ENCODE data around the gene NHP2.

NHP2 gene

GRCh38 chr5:178121391-178122276 lies 32.1 kb downstream of the NHP2 start:
- Histone ChIP-seq H3K27me3 (ENCODE audit: insufficient read depth, low read length) (peaks cover 35% of the 10 kb centered on the region), H3K79me2 (ENCODE audit: control insufficient read depth, insufficient read depth, low read length, unreplicated experiment) (no peaks in the 10 kb centered on the region), H3K4me3 (ENCODE audit: low read depth, low read length) (no peak overlapping the region), H3K4me1 (ENCODE audit: control insufficient read depth, insufficient read depth, low read length, unreplicated experiment) (no peaks in the 10 kb centered on the region), H3K36me3 (ENCODE audit: insufficient read depth, low read length) (no peaks in the 10 kb centered on the region), H3K27ac (ENCODE audit: low read depth, low read length) (no peak overlapping the region), H2AFZ (ENCODE audit: low read length, unreplicated experiment) (no peak overlapping the region)

GRCh38 chr5:178120607-178121357 lies 32.9 kb downstream of the NHP2 start:
- H3K27ac ChIP-seq (ENCODE audit: low read depth, low read length): no peak overlapping the region
- H3K36me3 ChIP-seq (ENCODE audit: insufficient read depth, low read length): no peaks in the 10 kb centered on the region
- no peaks in the 10 kb centered on the region for H3K4me1 ChIP-seq (ENCODE audit: control insufficient read depth, insufficient read depth, low read length, unreplicated experiment)
- no peak overlapping the region for H3K4me3 ChIP-seq (ENCODE audit: low read depth, low read length)
- H3K27me3 ChIP-seq (ENCODE audit: insufficient read depth, low read length): peaks cover 43% of the 10 kb centered on the region
- no peaks in the 10 kb centered on the region for H3K79me2 ChIP-seq (ENCODE audit: control insufficient read depth, insufficient read depth, low read length, unreplicated experiment)
- H2AFZ ChIP-seq (ENCODE audit: low read length, unreplicated experiment): no peak overlapping the region

- Histone ChIP-seq H3K27me3 (ENCODE audit: insufficient read depth, low read length) (peaks cover 50% of the 10 kb centered on the region), H3K4me3 (ENCODE audit: low read depth, low read length) (no peak overlapping the region)
These were observed 33.6 kb downstream of the NHP2 start for GRCh38 chr5:178119915-178120606.

GRCh38 chr5:178117923-178118701 lies 35.6 kb downstream of the NHP2 start:
- no peaks in the 10 kb centered on the region for H3K79me2 ChIP-seq (ENCODE audit: control insufficient read depth, insufficient read depth, low read length, unreplicated experiment)
- peaks cover 67% of the 10 kb centered on the region for H3K27me3 ChIP-seq (ENCODE audit: insufficient read depth, low read length)
- H3K36me3 ChIP-seq (ENCODE audit: insufficient read depth, low read length): no peaks in the 10 kb centered on the region
- peaks cover 11% of the 10 kb centered on the region for H3K4me1 ChIP-seq (ENCODE audit: control insufficient read depth, insufficient read depth, low read length, unreplicated experiment)
- no peak overlapping the region for H3K27ac ChIP-seq (ENCODE audit: low read depth, low read length)
- H3K4me3 ChIP-seq (ENCODE audit: low read depth, low read length): no peak overlapping the region
- no peak overlapping the region for H2AFZ ChIP-seq (ENCODE audit: low read length, unreplicated experiment)

More at GRCh38 chr5:178119915-178120606, 33.6 kb downstream of the NHP2 start:
- Histone ChIP-seq H2AFZ (ENCODE audit: low read length, unreplicated experiment) (no peak overlapping the region), H3K36me3 (ENCODE audit: insufficient read depth, low read length) (no peaks in the 10 kb centered on the region), H3K79me2 (ENCODE audit: control insufficient read depth, insufficient read depth, low read length, unreplicated experiment) (no peaks in the 10 kb centered on the region), H3K4me1 (ENCODE audit: control insufficient read depth, insufficient read depth, low read length, unreplicated experiment) (peaks cover 4% of the 10 kb centered on the region), H3K27ac (ENCODE audit: low read depth, low read length) (no peak overlapping the region)

- Histone ChIP-seq H2AFZ (ENCODE audit: low read length, unreplicated experiment) (no peak overlapping the region), H3K27me3 (ENCODE audit: insufficient read depth, low read length) (peaks cover 58% of the 10 kb centered on the region), H3K36me3 (ENCODE audit: insufficient read depth, low read length) (no peaks in the 10 kb centered on the region), H3K4me1 (ENCODE audit: control insufficient read depth, insufficient read depth, low read length, unreplicated experiment) (peaks cover 11% of the 10 kb centered on the region), H3K4me3 (ENCODE audit: low read depth, low read length) (no peak overlapping the region), H3K27ac (ENCODE audit: low read depth, low read length) (no peak overlapping the region), H3K79me2 (ENCODE audit: control insufficient read depth, insufficient read depth, low read length, unreplicated experiment) (no peaks in the 10 kb centered on the region)
These were observed 37.4 kb downstream of the NHP2 start for GRCh38 chr5:178116143-178116885.

- Histone ChIP-seq H2AFZ (ENCODE audit: low read length, unreplicated experiment) (no peak overlapping the region), H3K27me3 (ENCODE audit: insufficient read depth, low read length) (peaks cover 57% of the 10 kb centered on the region), H3K36me3 (ENCODE audit: insufficient read depth, low read length) (no peaks in the 10 kb centered on the region), H3K79me2 (ENCODE audit: control insufficient read depth, insufficient read depth, low read length, unreplicated experiment) (no peaks in the 10 kb centered on the region), H3K27ac (ENCODE audit: low read depth, low read length) (no peak overlapping the region), H3K4me3 (ENCODE audit: low read depth, low read length) (no peak overlapping the region), H3K4me1 (ENCODE audit: control insufficient read depth, insufficient read depth, low read length, unreplicated experiment) (peaks cover 11% of the 10 kb centered on the region)
These were observed 37.9 kb downstream of the NHP2 start for GRCh38 chr5:178115814-178116142.

GRCh38 chr5:178115136-178115813 lies 38.4 kb downstream of the NHP2 start:
- H2AFZ ChIP-seq (ENCODE audit: low read length, unreplicated experiment): no peak overlapping the region
- peaks cover 11% of the 10 kb centered on the region for H3K4me1 ChIP-seq (ENCODE audit: control insufficient read depth, insufficient read depth, low read length, unreplicated experiment)
- H3K36me3 ChIP-seq (ENCODE audit: insufficient read depth, low read length): no peaks in the 10 kb centered on the region
- H3K79me2 ChIP-seq (ENCODE audit: control insufficient read depth, insufficient read depth, low read length, unreplicated experiment): no peaks in the 10 kb centered on the region
- peaks cover 57% of the 10 kb centered on the region for H3K27me3 ChIP-seq (ENCODE audit: insufficient read depth, low read length)
- no peak overlapping the region for H3K27ac ChIP-seq (ENCODE audit: low read depth, low read length)
- H3K4me3 ChIP-seq (ENCODE audit: low read depth, low read length): no peak overlapping the region

GRCh38 chr5:178114325-178115135 lies 39.2 kb downstream of the NHP2 start:
- H3K4me3 ChIP-seq (ENCODE audit: low read depth, low read length): peak overlapping the region; percentile 67
- no peak overlapping the region for H3K27ac ChIP-seq (ENCODE audit: low read depth, low read length)
- H3K79me2 ChIP-seq (ENCODE audit: control insufficient read depth, insufficient read depth, low read length, unreplicated experiment): no peaks in the 10 kb centered on the region
- H3K4me1 ChIP-seq (ENCODE audit: control insufficient read depth, insufficient read depth, low read length, unreplicated experiment): peaks cover 11% of the 10 kb centered on the region
- H3K36me3 ChIP-seq (ENCODE audit: insufficient read depth, low read length): no peaks in the 10 kb centered on the region
- H3K27me3 ChIP-seq (ENCODE audit: insufficient read depth, low read length): peaks cover 57% of the 10 kb centered on the region
- H2AFZ ChIP-seq (ENCODE audit: low read length, unreplicated experiment): no peak overlapping the region

GRCh38 chr5:178113841-178114324 lies 39.8 kb downstream of the NHP2 start:
- Histone ChIP-seq H3K27ac (ENCODE audit: low read depth, low read length) (no peak overlapping the region), H3K4me3 (ENCODE audit: low read depth, low read length) (peak overlapping the region; percentile 67), H3K79me2 (ENCODE audit: control insufficient read depth, insufficient read depth, low read length, unreplicated experiment) (no peaks in the 10 kb centered on the region), H3K27me3 (ENCODE audit: insufficient read depth, low read length) (peaks cover 57% of the 10 kb centered on the region), H3K36me3 (ENCODE audit: insufficient read depth, low read length) (no peaks in the 10 kb centered on the region), H2AFZ (ENCODE audit: low read length, unreplicated experiment) (no peak overlapping the region), H3K4me1 (ENCODE audit: control insufficient read depth, insufficient read depth, low read length, unreplicated experiment) (peaks cover 11% of the 10 kb centered on the region)
